OCI-LY3 (cell line): ENCODE results near the gene TMEM247.
A peak's percentile ranks its signal among the peaks of the same experiment; 100 is the strongest.

Experiments used
- H2AFZ ChIP-seq: fragments of 200-600, 300-600 bp; shearing (Covaris generic); 2 replicates; pipeline ENCODE4 v1.6.0; 2014; ENCODE audit warnings: antibody characterized with exemption, low read depth, low read length
- H3K27ac ChIP-seq: fragments of 200-600, 300-600 bp; sonication (generic); 2 replicates; pipeline ENCODE4 v1.5.1; 2014; ENCODE audit warnings: mild to moderate bottlenecking, low read length, moderate library complexity, mixed read lengths
- H3K27me3 ChIP-seq: fragments of 200-600, 300-600 bp; sonication (generic); 2 replicates; pipeline ENCODE4 v1.6.1; 2014; ENCODE audit warnings: low read depth, low read length, mixed read lengths
- H3K36me3 ChIP-seq: fragments of 200-600, 300-600 bp; sonication (generic); replicated peaks from 2 replicates; pipeline ENCODE3; 2014; ENCODE audit warnings: low read depth, low read length, mixed read lengths
- H3K4me1 ChIP-seq: fragments of 300-600, 200-600 bp; sonication (generic); 2 replicates; pipeline ENCODE4 v1.6.1; 2014; ENCODE audit warnings: low read length, mixed read lengths
- H3K4me2 ChIP-seq: fragments of 200-600, 300-600 bp; sonication (generic); 2 replicates; pipeline ENCODE4 v1.6.1; 2014; ENCODE audit warnings: low read length, mixed read lengths
- H3K4me3 ChIP-seq: fragments of 300-600, 200-600 bp; sonication (generic); 2 replicates; pipeline ENCODE4 v1.5.1; 2014; ENCODE audit warnings: antibody characterized with exemption, mild to moderate bottlenecking, low read length, moderate library complexity
- H3K79me2 ChIP-seq: fragments of 300-600, 200-600 bp; shearing (Covaris generic); 2 replicates; pipeline ENCODE4 v1.6.1; 2014; ENCODE audit warnings: mild to moderate bottlenecking, low read length, mixed read lengths
- H3K9ac ChIP-seq: fragments of 300-600, 200-600 bp; shearing (Covaris generic); 2 replicates; pipeline ENCODE4 v1.6.0; 2014; ENCODE audit warnings: mild to moderate bottlenecking, low read length, moderate library complexity
- H3K9me3 ChIP-seq: fragments of 200-600, 300-600 bp; shearing (Covaris generic); 2 replicates; pipeline ENCODE4 v1.6.1; 2014; ENCODE audit warnings: low read length, mixed read lengths; ENCODE audit not compliant: insufficient read depth
- H4K20me1 ChIP-seq: fragments of 200-600, 300-600 bp; sonication (generic); 2 replicates; pipeline ENCODE4 v1.6.1; 2016; ENCODE audit warnings: low read length, mixed read lengths; ENCODE audit not compliant: insufficient read depth
- CTCF ChIP-seq: fragments of 200-600, 300-600 bp; sonication (generic); IDR thresholded peaks from 2 replicates; pipeline ENCODE4 v1.5.1; 2014; ENCODE audit warnings: antibody characterized with exemption, low read length, low read depth
- EZH2phosphoT487 ChIP-seq: fragments of 200-600 bp; shearing (Covaris generic); IDR thresholded peaks from 2 replicates; pipeline ENCODE4 v1.6.1; 2018; ENCODE audit warnings: antibody characterized with exemption, mixed run types, low read depth

TMEM247 gene

GRCh38 chr2:46485002-46485401, 5.6 kb downstream of the TMEM247 start:
- Histone ChIP-seq H3K4me1 (peaks cover 46% of the 10 kb centered on the region), H2AFZ (no peak overlapping the region), H3K4me3 (no peak overlapping the region), H3K27ac (no peak overlapping the region), H3K27me3 (no peaks in the 10 kb centered on the region), H3K9me3 (no peaks in the 10 kb centered on the region), H3K79me2 (no peaks in the 10 kb centered on the region), H3K9ac (no peak overlapping the region), H3K4me2 (no peak overlapping the region), H3K36me3 (no peaks in the 10 kb centered on the region), H4K20me1 (no peaks in the 10 kb centered on the region)
- TF ChIP-seq EZH2phosphoT487, result no peak
- TF ChIP-seq CTCF, result no peak

GRCh38 chr2:46486436-46486835, 7.1 kb downstream of the TMEM247 start:
- Histone ChIP-seq H3K4me2 (no peak overlapping the region), H3K36me3 (no peaks in the 10 kb centered on the region)
- TF ChIP-seq CTCF (0 out of 2 replicates have a peak, but pooled peaks have one; percentile 5), EZH2phosphoT487 (no peak)

GRCh38 chr2:46487667-46488335, 8.4 kb downstream of the TMEM247 start:
- Histone ChIP-seq H3K4me2 (no peak overlapping the region), H2AFZ (no peak overlapping the region), H3K4me3 (no peak overlapping the region), H3K79me2 (no peaks in the 10 kb centered on the region), H3K27me3 (no peaks in the 10 kb centered on the region), H3K4me1 (peaks cover 55% of the 10 kb centered on the region), H3K27ac (no peak overlapping the region), H3K9me3 (no peaks in the 10 kb centered on the region), H4K20me1 (no peaks in the 10 kb centered on the region), H3K36me3 (no peaks in the 10 kb centered on the region), H3K9ac (no peak overlapping the region)
- TF ChIP-seq CTCF (no peak), EZH2phosphoT487 (no peak)

More at GRCh38 chr2:46486436-46486835, 7.1 kb downstream of the TMEM247 start:
- Histone ChIP-seq H2AFZ (no peak overlapping the region), H4K20me1 (no peaks in the 10 kb centered on the region), H3K4me1 (peaks cover 55% of the 10 kb centered on the region), H3K79me2 (no peaks in the 10 kb centered on the region), H3K27ac (no peak overlapping the region), H3K4me3 (no peak overlapping the region), H3K9me3 (no peaks in the 10 kb centered on the region), H3K27me3 (no peaks in the 10 kb centered on the region), H3K9ac (no peak overlapping the region)

- no peaks in the 10 kb centered on the region for H4K20me1 ChIP-seq
- no peak overlapping the region for H3K27ac ChIP-seq
- H3K79me2 ChIP-seq, result no peaks in the 10 kb centered on the region
- H3K9ac ChIP-seq, result no peak overlapping the region
- peaks cover 55% of the 10 kb centered on the region for H3K4me1 ChIP-seq
- H2AFZ ChIP-seq, result no peak overlapping the region
- no peaks in the 10 kb centered on the region for H3K36me3 ChIP-seq
- no peak overlapping the region for H3K4me3 ChIP-seq
- TF ChIP-seq CTCF (no peak), EZH2phosphoT487 (no peak)
- H3K27me3 ChIP-seq, result no peaks in the 10 kb centered on the region
- no peaks in the 10 kb centered on the region for H3K9me3 ChIP-seq
- no peak overlapping the region for H3K4me2 ChIP-seq
Measured at GRCh38 chr2:46488389-46488788, 9.0 kb downstream of the TMEM247 start.
